ENCODE measurements around the gene PRSS48.
"Not testable (repeated sequence)": the region's sequence is repeated elsewhere in the genome, so short reads cannot be mapped to it uniquely, and the experiment has no call there.

PRSS48 gene

GRCh38 chr4:151319490-151319889 lies 42.5 kb downstream of the PRSS48 start:
- DNase-seq: no peak

GRCh38 chr4:151321586-151321985 lies 44.6 kb downstream of the PRSS48 start:
- DNase-seq: no peak

GRCh38 chr4:151322161-151322560 lies 45.2 kb downstream of the PRSS48 start:
- DNase-seq: not testable (repeated sequence)

- no peak for DNase-seq
Measured at GRCh38 chr4:151322570-151322969, 45.6 kb downstream of the PRSS48 start.

GRCh38 chr4:151323667-151324066 lies 46.7 kb downstream of the PRSS48 start:
- DNase-seq: no peak

GRCh38 chr4:151324124-151324751 lies 47.3 kb downstream of the PRSS48 start:
- DNase-seq: no peak

- no peak for DNase-seq
Measured at GRCh38 chr4:151324752-151325110, 47.8 kb downstream of the PRSS48 start.

- DNase-seq: no peak
Measured at GRCh38 chr4:151325111-151325948, 48.4 kb downstream of the PRSS48 start, which contains the start of gene SH3D19. Gene SH3D19 (minus strand): TSS chr4:151325605. CDS start chr4:151325352, 253 bp downstream.

- DNase-seq: no peak
Measured at GRCh38 chr4:151325949-151326246, 48.9 kb downstream of the PRSS48 start.

GRCh38 chr4:151329217-151330007 lies 52.5 kb downstream of the PRSS48 start:
- no peak for DNase-seq

GRCh38 chr4:151331276-151332042 lies 54.5 kb downstream of the PRSS48 start:
- no peak for DNase-seq

- no peak for DNase-seq
Measured at GRCh38 chr4:151339467-151339866, 62.5 kb downstream of the PRSS48 start.

- no peak for DNase-seq
Measured at GRCh38 chr4:151340751-151341385, 63.9 kb downstream of the PRSS48 start.
